ENCODE data around the gene SPIN2A.

GRCh38 chrX:57177070-57177469, 39.9 kb upstream of the SPIN2A start:
- no peak for TF ChIP-seq CTCF (IDR thresholded peaks at IDR 0.05)
- no peak for TF ChIP-seq POLR2A (IDR thresholded peaks at IDR 0.05)
